ENCODE data around the gene ABTB2. TPM values are rescaled to one million over a fixed set of nuclear protein-coding genes. Genes with fewer than 3 reads are reported as not detected.

The ABTB2 gene
- total and polyA plus RNA-seq, 2 of the 8 experiments (the other 6 are each of a cell fraction or from before 2014, with no cell fraction given), result 7.7 to 10.2 TPM

DNA sequence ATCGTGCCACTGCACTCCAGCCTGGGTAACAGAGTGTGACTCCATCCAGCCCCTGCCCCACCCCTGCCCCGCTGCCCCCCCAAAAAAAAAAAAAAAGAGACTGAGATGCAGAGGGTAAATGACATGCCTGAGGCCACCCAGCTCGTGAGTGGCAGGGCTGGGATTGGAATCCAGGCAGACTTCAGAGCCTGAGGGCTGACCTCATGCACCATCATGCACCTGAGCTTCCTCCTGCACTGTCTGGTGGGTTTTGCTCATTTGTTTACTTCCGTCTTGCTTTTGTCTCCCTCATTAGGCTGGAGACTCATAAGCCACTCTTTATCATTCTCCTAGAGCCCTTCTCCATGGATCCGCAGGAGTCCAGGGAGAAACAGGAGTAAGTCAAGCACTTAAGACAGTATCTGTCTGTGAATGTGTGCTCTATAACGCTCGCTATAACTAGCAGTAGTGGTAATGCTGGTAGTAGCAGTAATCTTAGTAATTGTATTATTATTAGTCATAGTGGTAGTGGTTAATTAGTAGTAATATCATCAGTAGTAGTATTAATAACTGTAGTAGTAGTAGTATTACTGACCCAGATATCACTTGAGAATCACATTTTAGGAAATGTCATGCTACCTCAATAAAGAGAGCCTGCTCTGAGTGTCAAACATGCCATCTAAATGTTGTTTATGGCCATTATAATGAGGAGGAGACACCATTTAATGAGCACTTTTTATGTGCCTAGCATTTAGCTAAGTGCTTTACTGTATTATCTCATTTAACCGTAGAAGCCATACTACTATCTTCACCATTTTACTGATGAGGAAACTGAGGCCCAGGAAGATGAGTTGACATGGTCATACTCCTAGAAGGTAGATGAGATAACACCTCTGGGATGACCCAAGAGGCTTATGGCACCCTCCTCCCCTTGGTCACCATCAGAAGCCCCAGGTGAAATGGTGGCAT lies 167.3 kb downstream of the ABTB2 start (continued):
- no peak for TF ChIP-seq HDAC6 (IDR thresholded peaks at IDR 0.05; ENCODE audit: low read depth, low read length)
- TF ChIP-seq SIN3A (conservative IDR thresholded peaks at IDR 0.05 in 1 of 2, IDR thresholded peaks at IDR 0.05 in 1 of 2; ENCODE audit: low read depth in 1 of 2, low read length in 2 of 2), result no peak
